GM21515 (cell line): ENCODE measurements around the gene FLRT2.

ENCODE experiments used
- ATAC-seq: cut with Tn5 transposase; IDR thresholded peaks from one replicate; pipeline ENCODE4 v1.9.1; 2021; ENCODE audit not compliant: unreplicated experiment

FLRT2 gene

GRCh38 chr14:85644211-85644610 lies 114.3 kb downstream of the FLRT2 start:
- ATAC-seq: no peak

- no peak for ATAC-seq
These were observed 123.1 kb downstream of the FLRT2 start for GRCh38 chr14:85653029-85653428.

- ATAC-seq: no peak
These were observed 130.4 kb downstream of the FLRT2 start for GRCh38 chr14:85660243-85660922.

GRCh38 chr14:85662096-85662495 lies 132.2 kb downstream of the FLRT2 start:
- ATAC-seq: no peak

GRCh38 chr14:85663256-85663655 lies 133.3 kb downstream of the FLRT2 start:
- ATAC-seq: no peak

GRCh38 chr14:85663667-85664066 lies 133.7 kb downstream of the FLRT2 start:
- no peak for ATAC-seq

GRCh38 chr14:85675957-85676356 lies 146.0 kb downstream of the FLRT2 start:
- no peak for ATAC-seq

GRCh38 chr14:85686908-85687307 lies 157.0 kb downstream of the FLRT2 start:
- no peak for ATAC-seq

- no peak for ATAC-seq
These were observed 157.5 kb downstream of the FLRT2 start for GRCh38 chr14:85687456-85687855.

- ATAC-seq: no peak
These were observed 158.1 kb downstream of the FLRT2 start for GRCh38 chr14:85688006-85688405.

- no peak for ATAC-seq
These were observed 165.4 kb downstream of the FLRT2 start for GRCh38 chr14:85695300-85695699.

GRCh38 chr14:85701116-85701515 lies 171.2 kb downstream of the FLRT2 start:
- ATAC-seq: no peak

- ATAC-seq: no peak
These were observed 171.8 kb downstream of the FLRT2 start for GRCh38 chr14:85701763-85702162.

GRCh38 chr14:85702191-85702590 lies 172.2 kb downstream of the FLRT2 start:
- ATAC-seq: no peak

GRCh38 chr14:85702997-85703396 lies 173.1 kb downstream of the FLRT2 start:
- ATAC-seq: no peak
